Activated CD8-positive, alpha-beta memory T cell treated with anti-CD3 and anti-CD28 coated beads, Interleukin-2, amount 50 U/mL, for 24 hours (primary cell): ENCODE data around the gene ATP9B.

ENCODE experiments used
- DNase-seq: peaks from one replicate; pipeline ENCODE4 v3.0.0-alpha.2; 2020; ENCODE audit errors: extremely low read depth

ATP9B gene

GRCh38 chr18:79426376-79427300 lies 357.4 kb downstream of the ATP9B start:
- no peak for DNase-seq

DNA sequence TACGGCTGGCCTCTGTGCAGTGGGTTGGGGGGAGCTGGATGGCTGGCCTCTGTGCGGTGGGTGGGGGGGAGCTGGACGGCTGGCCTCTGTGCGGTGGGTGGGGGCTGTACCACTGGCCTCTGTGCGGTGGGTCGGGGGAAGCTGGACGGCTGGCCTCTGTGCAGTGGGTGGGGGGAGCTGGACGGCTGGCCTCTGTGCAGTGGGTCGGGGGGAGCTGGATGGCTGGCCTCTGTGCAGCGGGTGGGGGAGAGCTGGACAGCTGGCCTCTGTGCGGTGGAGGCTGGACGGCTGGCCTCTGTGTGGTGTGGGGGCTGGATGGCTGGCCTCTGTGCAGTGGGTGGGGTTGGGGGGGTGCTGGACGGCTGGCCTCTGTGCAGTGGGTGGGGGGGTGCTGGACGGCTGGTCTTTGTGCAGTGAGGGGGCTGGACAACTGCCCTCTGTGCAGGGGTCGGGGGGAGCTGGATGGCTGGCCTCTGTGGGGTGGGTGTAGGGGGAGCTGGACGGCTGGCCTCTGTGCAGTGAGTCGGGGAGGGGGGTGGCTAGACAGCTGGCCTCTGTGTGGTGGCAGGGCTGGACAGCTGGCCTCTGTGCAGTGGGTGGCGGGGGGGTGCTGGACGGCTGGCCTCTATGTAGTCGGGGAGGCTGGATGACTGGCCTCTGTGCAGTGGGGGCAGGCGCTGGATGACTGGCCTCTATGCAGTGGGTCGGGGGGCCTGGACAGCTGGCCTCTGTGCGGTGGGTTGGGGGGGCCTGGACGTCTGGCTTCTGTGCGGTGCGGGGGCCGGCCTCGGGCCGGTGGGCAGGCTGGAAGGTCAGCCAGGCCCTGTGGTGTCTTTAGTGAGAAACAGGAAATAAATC lies 358.4 kb downstream of the ATP9B start:
- no peak for DNase-seq
